ENCODE results near the gene SCAP.
A peak's percentile ranks its signal among the peaks of the same experiment; 100 is the strongest.

DNA sequence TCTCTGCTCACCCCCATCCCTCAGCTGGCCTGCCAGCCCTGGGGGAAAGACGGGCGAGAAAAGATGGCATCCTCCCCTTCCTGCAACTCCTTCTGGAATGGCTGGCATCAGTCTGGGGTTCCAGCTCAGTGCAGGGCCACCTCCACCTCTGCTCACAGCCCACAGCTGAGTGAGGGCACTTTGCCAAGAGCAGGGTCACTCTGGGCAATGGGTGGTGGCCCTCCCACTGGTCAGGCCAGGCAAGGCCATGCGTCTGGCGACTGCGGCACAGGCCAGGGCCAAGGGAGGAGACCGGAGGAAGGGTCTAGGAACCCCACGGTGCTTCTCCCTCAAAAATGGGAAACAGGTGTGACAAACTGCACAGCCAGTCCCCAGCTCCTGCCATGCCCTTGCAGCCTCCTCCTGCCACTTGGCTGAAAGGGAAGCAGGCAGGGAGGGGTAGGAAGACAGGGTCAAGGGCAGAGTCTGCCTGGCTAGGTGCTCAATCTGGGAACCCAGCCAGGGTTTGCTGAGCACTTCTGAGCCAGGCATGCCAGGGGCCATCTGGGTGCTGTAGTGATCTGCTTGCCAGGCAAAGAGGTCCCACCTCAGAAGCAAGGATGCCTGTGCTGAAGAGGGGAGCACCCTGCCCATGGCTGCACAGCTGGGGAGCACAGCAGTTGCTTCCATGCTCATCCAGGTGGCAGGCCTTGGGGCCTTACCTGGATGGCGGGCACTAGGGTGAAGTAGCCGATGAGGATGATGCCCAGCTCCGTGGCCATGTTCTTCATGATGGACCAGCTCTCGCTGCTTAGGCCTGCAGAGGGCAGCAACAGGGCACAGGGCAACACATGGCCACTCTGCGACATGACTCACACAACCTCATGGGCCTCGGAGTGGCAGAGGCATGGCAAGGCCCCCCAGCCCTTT is 53.7 kb downstream of the SCAP start:
- TF ChIP-seq, protein P1, sequence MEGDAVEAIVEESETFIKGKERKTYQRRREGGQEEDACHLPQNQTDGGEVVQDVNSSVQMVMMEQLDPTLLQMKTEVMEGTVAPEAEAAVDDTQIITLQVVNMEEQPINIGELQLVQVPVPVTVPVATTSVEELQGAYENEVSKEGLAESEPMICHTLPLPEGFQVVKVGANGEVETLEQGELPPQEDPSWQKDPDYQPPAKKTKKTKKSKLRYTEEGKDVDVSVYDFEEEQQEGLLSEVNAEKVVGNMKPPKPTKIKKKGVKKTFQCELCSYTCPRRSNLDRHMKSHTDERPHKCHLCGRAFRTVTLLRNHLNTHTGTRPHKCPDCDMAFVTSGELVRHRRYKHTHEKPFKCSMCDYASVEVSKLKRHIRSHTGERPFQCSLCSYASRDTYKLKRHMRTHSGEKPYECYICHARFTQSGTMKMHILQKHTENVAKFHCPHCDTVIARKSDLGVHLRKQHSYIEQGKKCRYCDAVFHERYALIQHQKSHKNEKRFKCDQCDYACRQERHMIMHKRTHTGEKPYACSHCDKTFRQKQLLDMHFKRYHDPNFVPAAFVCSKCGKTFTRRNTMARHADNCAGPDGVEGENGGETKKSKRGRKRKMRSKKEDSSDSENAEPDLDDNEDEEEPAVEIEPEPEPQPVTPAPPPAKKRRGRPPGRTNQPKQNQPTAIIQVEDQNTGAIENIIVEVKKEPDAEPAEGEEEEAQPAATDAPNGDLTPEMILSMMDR (IDR thresholded peaks at IDR 0.05; ENCODE audit: poor library complexity): peak; percentile 19
- no peak for TF ChIP-seq EZH2 (IDR thresholded peaks at IDR 0.05; ENCODE audit: borderline replicate concordance)
- no peak for TF ChIP-seq EZH2phosphoT487 (IDR thresholded peaks at IDR 0.05; ENCODE audit: low read depth, severe bottlenecking, unreplicated experiment)

All from hepatocyte (in vitro differentiated cells).